Measurements from ENCODE around the gene STK32A.

- peak; percentile 41 for TF ChIP-seq CTCF (conservative IDR thresholded peaks at IDR 0.05; ENCODE audit: low read length)
- no peak for TF ChIP-seq EZH2phosphoT487 (IDR thresholded peaks at IDR 0.05; ENCODE audit: borderline replicate concordance)
Observed at GRCh38 chr5:147391781-147392180, 157.0 kb downstream of the STK32A start.

Measured in Loucy (cell line).